Stimulated activated effector memory CD8-positive, alpha-beta T cell treated with anti-CD3 and anti-CD28 coated beads, Interleukin-12 subunit alpha, Interleukin-12 subunit beta, amount 100 ng/mL, for 72 hours (primary cell): ENCODE measurements around the gene TMEM200A.
"Not testable (repeated sequence)": the region's sequence is repeated elsewhere in the genome, so short reads cannot be mapped to it uniquely, and the experiment has no call there.

ENCODE experiments used
- ATAC-seq: fragments of 150-1000 bp; cut with Tn5 transposase; 2 replicates; pipeline ENCODE4 v1.10.0; 2021
- DNase-seq, 2 donors: peaks; one replicate each; pipeline ENCODE4 v3.0.0; 2021 to 2022; ENCODE audit warnings: low spot score in 2 of 2
- H3K27ac Mint-ChIP-seq: one replicate; pipeline ENCODE4 v1.8.0; 2022; ENCODE audit warnings: mild to moderate bottlenecking, mixed read lengths
- H3K36me3 Mint-ChIP-seq: one replicate; pipeline ENCODE4 v1.8.0; 2022; ENCODE audit warnings: mild to moderate bottlenecking, mixed read lengths
- H3K4me1 Mint-ChIP-seq: one replicate; pipeline ENCODE4 v1.8.0; 2022; ENCODE audit warnings: mixed read lengths
- H3K4me3 Mint-ChIP-seq: one replicate; pipeline ENCODE4 v1.8.0; 2022; ENCODE audit warnings: mild to moderate bottlenecking, mixed read lengths
- H3K9me3 Mint-ChIP-seq: one replicate; pipeline ENCODE4 v1.8.0; 2022; ENCODE audit warnings: mixed read lengths

TMEM200A gene

DNA sequence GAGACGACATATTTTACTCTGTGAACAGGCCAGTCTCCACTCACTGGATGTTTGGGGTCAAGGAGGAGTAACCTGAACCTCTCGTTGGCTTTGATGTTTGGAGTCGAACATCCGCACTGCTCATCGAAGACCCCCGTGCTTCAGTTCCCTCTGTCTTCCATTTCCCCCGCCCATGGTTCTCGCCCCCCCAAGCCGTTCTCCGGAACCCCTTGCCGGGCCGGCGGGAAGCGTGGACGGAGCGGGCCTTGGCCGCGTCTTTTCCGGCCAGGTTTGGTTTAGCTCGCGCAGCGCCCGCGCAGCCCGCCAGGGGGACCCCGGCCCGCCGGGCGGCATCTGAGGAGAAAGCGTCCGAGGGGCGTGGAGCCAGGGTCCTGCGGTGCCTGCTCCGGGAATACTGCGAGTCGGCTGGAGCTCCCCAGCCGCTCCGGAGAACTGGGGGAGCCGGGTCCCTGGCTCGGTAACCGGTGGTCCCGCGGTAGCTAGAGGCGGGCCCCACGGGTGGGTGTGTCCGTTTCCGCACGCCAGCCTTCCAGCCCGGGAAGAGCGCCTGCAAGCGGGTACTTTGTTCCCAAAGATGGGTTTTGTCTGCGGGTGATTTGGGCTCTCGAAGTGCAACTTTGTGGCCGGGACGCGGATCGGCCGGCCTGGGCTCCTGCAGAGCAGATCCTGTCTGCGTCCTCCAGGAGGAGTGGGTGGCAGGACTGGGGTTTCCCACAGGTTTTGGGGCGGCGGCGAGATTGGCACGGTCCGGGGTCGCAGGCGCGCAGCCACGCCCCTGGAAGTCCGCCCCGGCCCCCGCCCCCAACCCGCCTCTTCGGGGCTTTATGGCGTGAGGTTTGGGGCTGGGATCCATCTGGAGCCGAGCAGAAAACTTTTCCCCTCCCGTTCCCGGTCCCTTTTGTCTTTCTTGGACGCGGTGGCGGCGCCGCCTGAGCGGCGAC is at the start of gene TMEM200A:
Gene TMEM200A, plus strand, starts transcription at position 852 of the 941 bp plus-strand sequence. CDS start 74,406 bp downstream, outside the sequence.
- DNase-seq (peak; percentile 48 to 77), ATAC-seq (peak; percentile 76)
- peak within 1 kb of the TSS; percentile 63 for H3K4me3 Mint-ChIP-seq
- H3K4me1 Mint-ChIP-seq: peaks cover 22% of the 10 kb centered on the region
- H3K36me3 Mint-ChIP-seq: no peaks in the 10 kb centered on the region
- H3K9me3 Mint-ChIP-seq: peaks cover 3% of the 10 kb centered on the region
- peak within 1 kb of the TSS; percentile 48 for H3K27ac Mint-ChIP-seq

DNA sequence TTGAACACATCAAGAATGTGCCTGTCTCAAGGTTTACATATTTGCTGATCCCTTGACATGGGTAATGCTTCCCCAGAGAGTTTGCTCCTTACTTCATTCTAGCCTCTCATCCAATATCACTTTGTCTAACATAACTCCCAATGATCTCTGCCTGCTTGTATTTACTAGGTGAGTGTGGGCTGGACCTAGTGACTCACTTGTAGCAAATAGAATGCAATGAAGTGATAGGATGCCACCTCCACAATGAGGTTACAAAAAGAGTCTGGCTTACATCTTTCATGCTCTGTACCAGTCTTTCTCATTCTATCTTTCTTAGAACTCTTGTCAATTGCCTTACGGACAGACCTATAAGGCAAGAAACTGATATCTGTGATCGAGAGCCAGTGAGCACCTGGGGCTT is 44.9 kb upstream of the TMEM200A start:
- no peak for DNase-seq
- no peaks in the 10 kb centered on the region for H3K4me1 Mint-ChIP-seq
- H3K9me3 Mint-ChIP-seq: no peaks in the 10 kb centered on the region
- no peaks in the 10 kb centered on the region for H3K36me3 Mint-ChIP-seq
- peak; percentile 54 for ATAC-seq
- H3K4me3 Mint-ChIP-seq: no peak overlapping the region
- H3K27ac Mint-ChIP-seq: no peak overlapping the region

DNA sequence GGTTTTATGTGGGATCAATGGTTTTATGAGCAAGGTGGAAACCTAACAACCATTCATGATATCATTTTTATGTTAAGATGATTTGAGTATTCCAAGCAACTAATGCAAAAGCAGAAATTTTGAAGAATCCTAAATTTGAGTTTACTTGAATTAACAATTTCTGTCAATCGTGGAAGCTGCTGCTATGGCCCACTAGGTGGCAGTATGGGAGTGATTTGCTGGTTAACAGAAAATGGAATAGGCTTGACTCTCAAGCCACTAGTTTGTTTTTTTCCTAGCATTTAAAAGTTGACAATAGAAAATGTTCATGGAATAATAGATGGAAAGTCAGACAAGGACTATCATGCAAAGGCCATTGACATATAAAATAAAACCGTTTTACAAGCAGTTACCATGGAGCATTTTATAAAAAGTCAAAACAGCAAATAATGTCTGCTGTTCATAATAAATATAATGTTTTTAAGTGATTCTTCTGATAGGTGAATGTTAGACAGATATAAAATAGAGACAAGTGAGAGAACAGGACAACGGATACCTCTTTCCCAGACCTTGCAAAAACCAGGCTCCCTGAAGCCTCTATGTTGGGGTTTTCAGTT is 43.0 kb upstream of the TMEM200A start:
- H3K4me3 Mint-ChIP-seq: no peak overlapping the region
- DNase-seq (no peak), ATAC-seq (peak; percentile 32)
- H3K36me3 Mint-ChIP-seq: no peaks in the 10 kb centered on the region
- no peak overlapping the region for H3K27ac Mint-ChIP-seq
- no peaks in the 10 kb centered on the region for H3K9me3 Mint-ChIP-seq
- H3K4me1 Mint-ChIP-seq: no peaks in the 10 kb centered on the region

DNA sequence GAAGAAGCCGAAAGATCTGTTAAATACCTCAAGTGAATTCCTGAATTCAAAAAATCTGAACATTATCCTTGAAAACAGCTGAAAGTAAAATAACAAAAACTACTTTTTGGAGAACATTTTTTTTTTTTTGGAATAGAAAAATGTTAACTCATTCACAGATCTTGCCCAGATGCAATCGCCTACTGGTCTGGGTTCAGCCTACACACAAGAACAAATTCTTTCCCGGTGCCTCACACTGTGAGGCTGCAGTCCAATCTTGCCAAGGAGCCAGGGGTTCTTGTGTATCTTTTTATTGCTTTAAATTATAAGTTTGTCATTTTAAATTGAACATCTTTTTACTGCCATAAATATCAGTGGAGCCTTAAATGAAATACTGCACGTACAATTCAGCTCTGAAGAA is 41.2 kb upstream of the TMEM200A start:
- H3K27ac Mint-ChIP-seq: no peak overlapping the region
- H3K36me3 Mint-ChIP-seq: no peaks in the 10 kb centered on the region
- ATAC-seq (no peak), DNase-seq (no peak)
- no peaks in the 10 kb centered on the region for H3K4me1 Mint-ChIP-seq
- H3K9me3 Mint-ChIP-seq: no peaks in the 10 kb centered on the region
- H3K4me3 Mint-ChIP-seq: no peak overlapping the region

DNA sequence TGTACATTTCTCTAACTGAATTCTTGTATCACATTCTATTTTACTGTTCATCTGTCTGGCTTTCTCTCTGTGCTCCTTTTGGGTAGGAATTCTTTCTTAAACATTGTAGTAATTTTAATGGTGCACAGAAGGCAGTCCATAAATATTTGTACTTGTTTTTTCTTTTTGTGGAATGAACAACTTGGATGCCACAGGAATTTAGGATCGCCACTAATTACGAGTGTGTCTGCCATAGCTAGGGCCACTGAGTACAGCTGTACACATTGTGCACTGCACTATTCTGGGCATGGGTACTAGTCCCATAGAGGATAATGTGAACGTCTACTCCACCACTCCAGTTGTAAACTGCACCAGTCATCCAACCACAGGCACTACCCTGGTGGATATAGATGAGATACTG is 39.3 kb upstream of the TMEM200A start:
- ATAC-seq (no peak), DNase-seq (no peak)
- Mint-ChIP-seq H3K9me3 (no peaks in the 10 kb centered on the region), H3K36me3 (no peaks in the 10 kb centered on the region), H3K27ac (no peak overlapping the region), H3K4me1 (no peaks in the 10 kb centered on the region), H3K4me3 (no peak overlapping the region)

DNA sequence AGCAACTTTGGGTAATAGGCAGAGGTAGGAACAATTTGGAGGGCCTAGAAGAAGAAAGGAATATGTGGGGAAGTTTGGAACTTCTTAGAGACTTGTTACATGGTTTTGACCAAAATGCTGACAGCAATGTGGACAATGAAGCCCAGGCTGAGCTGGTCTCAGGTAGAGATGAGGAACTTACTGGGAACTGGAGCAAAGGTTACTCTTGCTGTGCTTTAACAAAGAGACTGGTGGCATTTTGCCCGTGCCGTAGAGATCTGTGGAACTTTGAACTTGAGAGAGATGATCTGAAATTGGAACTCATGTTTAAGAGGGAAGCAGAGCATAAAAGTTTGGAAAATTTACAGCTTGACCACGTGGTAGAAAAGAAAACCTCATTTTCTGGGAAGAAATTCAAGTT is 28.3 kb upstream of the TMEM200A start:
- no peaks in the 10 kb centered on the region for H3K4me1 Mint-ChIP-seq
- no peak for DNase-seq
- H3K27ac Mint-ChIP-seq: no peak overlapping the region
- no peaks in the 10 kb centered on the region for H3K9me3 Mint-ChIP-seq
- no peaks in the 10 kb centered on the region for H3K36me3 Mint-ChIP-seq
- no peak for ATAC-seq
- H3K4me3 Mint-ChIP-seq: no peak overlapping the region

DNA sequence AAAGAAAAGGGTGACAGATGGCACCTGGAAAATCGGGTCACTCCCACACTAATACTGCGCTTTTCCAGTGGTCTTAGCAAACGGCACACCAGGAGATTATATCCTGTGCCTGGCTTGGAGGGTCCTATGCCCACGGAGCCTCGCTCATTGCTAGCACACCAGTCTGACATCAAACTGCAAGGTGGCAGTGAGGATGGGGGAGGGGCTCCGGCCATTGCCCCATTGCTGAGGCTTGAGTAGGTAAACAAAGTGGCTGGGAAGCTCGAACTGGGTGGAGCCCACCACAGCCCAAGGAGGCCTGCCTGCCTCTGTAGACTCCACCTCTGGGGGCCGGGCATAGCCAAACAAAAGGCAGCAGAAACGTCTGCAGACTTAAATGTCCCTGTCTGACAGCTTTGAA is 19.5 kb upstream of the TMEM200A start:
- H3K27ac Mint-ChIP-seq, H3K4me1 Mint-ChIP-seq, ATAC-seq, H3K36me3 Mint-ChIP-seq, H3K9me3 Mint-ChIP-seq, DNase-seq, H3K4me3 Mint-ChIP-seq: not testable (repeated sequence)

DNA sequence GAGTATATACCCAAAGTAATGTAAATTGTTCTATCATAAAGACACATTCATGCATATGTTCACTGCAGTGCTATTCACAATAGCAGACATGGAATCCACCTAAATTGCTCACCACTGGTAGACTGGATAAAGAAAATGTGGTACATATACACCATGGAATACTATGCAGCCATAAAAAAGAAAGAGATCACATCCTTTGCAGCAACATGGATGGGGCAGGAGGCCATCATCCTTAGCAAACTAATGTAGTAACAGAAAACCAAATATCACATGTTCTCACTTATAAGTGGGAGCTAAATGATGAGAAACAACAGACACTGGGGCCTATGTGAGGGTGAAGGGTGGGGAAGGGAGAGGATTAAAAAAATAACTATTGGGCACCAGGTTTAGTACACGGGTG is 11.5 kb upstream of the TMEM200A start:
- H3K27ac Mint-ChIP-seq: no peak overlapping the region
- H3K36me3 Mint-ChIP-seq: no peaks in the 10 kb centered on the region
- H3K4me3 Mint-ChIP-seq: no peak overlapping the region
- H3K4me1 Mint-ChIP-seq: no peaks in the 10 kb centered on the region
- no peak for ATAC-seq
- no peaks in the 10 kb centered on the region for H3K9me3 Mint-ChIP-seq
- DNase-seq: no peak

DNA sequence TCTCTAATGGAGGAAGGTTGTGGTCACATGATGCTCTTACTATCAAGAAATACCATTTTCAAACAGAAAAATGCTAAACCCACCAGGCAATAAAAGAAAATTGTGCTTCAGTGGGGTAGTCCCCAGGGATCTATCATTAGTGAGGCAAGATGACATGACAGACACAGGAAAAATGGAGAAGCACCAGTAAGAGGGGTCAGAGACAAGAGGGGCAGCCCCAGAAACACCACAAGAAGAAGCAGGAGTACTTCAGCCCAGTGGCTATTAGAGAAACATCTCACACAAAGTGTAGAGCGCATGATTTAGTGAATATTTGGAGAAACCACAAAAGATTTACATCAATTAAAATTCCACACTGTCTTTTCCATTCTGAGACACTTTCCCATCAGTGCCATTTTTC is 10.2 kb upstream of the TMEM200A start:
- no peak overlapping the region for H3K4me3 Mint-ChIP-seq
- H3K4me1 Mint-ChIP-seq: no peaks in the 10 kb centered on the region
- H3K36me3 Mint-ChIP-seq: no peaks in the 10 kb centered on the region
- no peak overlapping the region for H3K27ac Mint-ChIP-seq
- no peak for ATAC-seq
- peaks cover 2% of the 10 kb centered on the region for H3K9me3 Mint-ChIP-seq
- no peak for DNase-seq

DNA sequence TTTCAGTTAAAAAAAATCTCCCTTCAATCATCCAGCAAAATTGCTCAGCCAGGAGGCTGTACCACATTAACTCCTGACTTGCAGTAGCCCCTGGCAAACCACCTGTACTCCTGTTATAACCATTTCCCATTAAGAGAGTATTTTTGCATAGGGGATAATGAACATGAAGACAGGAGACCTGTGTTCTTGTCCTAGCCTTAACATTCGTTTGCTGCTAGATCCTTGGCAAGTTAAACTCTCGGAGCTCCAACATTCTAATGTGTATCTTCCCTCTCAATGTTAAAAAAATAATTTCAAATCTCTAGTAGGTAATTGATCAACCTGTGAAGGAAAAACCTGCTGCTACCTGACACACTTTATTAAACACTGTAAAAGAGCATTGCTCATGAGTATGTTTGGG is 8.4 kb upstream of the TMEM200A start:
- ATAC-seq (no peak), DNase-seq (no peak)
- Mint-ChIP-seq H3K36me3 (no peaks in the 10 kb centered on the region), H3K9me3 (peaks cover 5% of the 10 kb centered on the region), H3K4me1 (no peaks in the 10 kb centered on the region), H3K27ac (no peak overlapping the region), H3K4me3 (no peak overlapping the region)

DNA sequence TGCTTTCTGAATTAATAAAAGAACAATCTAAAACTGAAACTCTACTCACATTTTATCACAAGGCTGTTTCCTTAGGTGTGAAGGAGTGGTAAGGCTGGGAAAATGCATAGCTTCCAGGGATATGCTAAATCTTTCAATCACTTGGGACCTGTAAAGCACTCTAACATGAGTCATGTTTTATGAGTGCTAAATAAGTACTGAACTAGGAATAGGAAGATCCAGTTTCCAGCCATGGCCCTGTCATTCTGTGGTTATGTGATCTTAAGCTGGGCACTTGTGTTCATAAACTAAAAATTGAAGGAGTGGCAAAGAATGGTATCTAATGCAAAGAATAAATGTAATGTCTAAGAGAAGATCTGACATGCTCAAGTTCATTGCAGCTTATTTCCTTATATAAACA is 6.1 kb upstream of the TMEM200A start:
- no peak for ATAC-seq

DNA sequence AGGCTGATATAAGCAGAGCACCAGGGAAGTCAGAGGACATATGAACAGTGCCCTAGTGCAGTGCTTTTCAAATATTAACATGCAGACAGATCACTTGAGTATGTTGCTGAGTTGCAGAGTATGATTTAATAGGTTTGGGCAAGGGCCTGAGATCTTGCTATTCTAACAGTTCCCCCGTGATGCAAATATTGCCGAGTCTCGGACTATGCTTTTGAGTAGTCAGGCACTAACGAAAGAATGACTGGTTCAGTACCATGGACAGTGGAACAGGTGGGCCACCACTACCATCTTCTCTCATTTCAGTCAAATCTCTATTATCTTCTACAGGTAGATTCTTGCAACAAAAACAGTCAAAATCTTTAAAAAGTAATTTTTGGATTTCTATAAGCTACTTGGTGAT is 3.7 kb upstream of the TMEM200A start:
- no peaks in the 10 kb centered on the region for H3K36me3 Mint-ChIP-seq
- peaks cover 5% of the 10 kb centered on the region for H3K9me3 Mint-ChIP-seq
- no peak overlapping the region for H3K27ac Mint-ChIP-seq
- DNase-seq: no peak
- ATAC-seq: no peak
- H3K4me1 Mint-ChIP-seq: peaks cover 11% of the 10 kb centered on the region
- H3K4me3 Mint-ChIP-seq: no peak overlapping the region

More for the DNA sequence above, 6.1 kb upstream of the TMEM200A start:
- Mint-ChIP-seq H3K9me3 (peaks cover 5% of the 10 kb centered on the region), H3K4me1 (peaks cover 8% of the 10 kb centered on the region), H3K36me3 (no peaks in the 10 kb centered on the region), H3K27ac (no peak overlapping the region), H3K4me3 (no peak overlapping the region)
- DNase-seq: no peak

DNA sequence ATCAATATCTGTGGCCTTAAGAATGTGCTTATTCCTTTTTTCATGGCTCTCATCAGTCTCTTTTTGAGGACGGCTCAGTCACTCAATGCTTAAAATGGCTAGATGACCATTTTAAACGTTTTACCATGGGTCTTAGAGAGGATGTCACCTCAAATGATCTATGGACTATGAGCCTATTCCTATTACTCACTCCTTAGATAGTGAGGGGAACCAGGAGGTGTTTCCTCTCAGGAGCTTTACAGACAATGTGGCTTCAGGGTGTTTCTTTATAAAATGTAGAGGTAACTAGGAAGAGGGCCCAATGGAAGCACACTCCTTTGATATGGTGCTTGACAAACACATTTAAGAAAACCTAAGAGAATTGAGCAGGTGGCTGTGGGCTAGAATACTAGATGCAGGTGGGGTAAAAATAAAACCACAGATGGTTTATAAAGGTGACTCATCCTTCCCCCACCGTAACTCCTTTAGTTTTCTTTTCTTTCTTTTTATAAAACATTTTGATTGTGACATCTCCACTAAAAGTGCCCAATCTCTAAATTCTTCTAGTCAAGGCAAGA is 1.5 kb upstream of the TMEM200A start:
- Mint-ChIP-seq H3K9me3 (peaks cover 5% of the 10 kb centered on the region), H3K36me3 (no peaks in the 10 kb centered on the region), H3K4me1 (peaks cover 22% of the 10 kb centered on the region), H3K4me3 (peak overlapping the region; percentile 63), H3K27ac (no peak overlapping the region)
- ATAC-seq: no peak
- no peak for DNase-seq

DNA sequence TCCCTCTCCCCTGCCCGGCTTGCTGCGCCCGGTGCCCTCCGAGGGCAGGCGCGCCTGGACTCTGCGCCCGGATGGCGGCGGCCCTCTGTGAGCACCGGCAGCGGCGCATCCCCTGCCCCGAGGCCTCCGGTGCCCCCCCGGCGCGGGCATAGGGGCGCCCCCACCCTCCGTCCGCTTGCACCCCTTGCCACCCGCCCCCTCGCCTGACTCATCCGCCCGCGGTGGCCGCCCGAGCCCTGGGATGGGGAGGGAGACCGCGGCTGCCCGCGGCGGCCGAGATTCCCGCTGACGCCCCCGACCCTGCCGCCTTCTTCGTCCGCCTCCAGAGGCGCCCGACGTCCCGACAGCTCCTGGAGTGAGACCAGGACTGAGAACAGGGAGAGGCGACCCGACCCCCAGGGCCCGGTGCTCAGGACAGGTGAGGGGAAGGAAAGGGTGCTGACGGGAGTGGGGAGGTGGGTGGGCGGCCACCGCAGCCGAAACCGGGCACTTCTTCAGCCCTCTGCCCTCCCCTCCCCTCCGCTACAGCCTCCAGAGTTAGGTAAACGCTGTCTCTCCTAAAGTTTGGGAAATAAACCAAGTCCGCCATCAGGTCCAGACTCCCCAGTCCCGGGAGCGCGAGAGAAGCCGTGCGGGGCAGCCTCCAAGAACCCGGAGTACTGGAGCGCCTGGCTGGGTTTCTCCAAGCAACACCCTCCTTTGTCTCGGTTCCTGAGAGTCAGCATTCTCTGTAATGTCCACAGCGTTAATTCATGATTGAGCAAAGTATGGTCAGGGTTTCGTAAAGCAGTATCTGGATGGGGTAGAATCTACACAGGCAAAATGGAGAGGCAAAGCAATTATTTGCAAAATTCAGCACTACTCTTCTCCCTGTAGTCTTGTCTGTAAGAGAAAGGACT is 539 bp downstream of the TMEM200A start:
- no peaks in the 10 kb centered on the region for H3K36me3 Mint-ChIP-seq
- H3K27ac Mint-ChIP-seq: peak overlapping the region; percentile 48
- peaks cover 22% of the 10 kb centered on the region for H3K4me1 Mint-ChIP-seq
- H3K9me3 Mint-ChIP-seq: no peaks in the 10 kb centered on the region
- H3K4me3 Mint-ChIP-seq: peak overlapping the region; percentile 63
- ATAC-seq (peak; percentile 72), DNase-seq (peak; percentile 24 to 58)

DNA sequence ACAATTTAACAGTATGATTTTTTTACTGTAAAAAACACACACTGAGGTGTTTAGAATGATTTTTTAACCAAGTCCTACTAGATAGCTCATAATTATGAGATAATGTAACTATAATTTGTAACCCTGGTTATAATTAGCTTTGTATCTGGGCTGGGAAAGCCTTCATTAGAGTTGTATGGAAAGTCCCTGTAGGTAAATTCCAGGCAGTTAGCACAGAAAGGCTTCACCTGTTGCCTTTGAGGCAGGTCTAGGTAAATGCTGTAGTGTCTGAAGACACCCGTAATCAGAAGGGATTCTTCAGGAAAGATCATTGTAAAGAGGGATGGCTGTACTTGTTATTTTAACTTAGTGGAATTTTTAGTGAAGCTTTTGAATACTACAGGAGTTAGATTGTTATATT is 1.9 kb downstream of the TMEM200A start:
- H3K4me1 Mint-ChIP-seq: peaks cover 22% of the 10 kb centered on the region
- H3K9me3 Mint-ChIP-seq: no peaks in the 10 kb centered on the region
- H3K4me3 Mint-ChIP-seq: no peak overlapping the region
- no peak overlapping the region for H3K27ac Mint-ChIP-seq
- no peak for ATAC-seq
- no peak for DNase-seq
- H3K36me3 Mint-ChIP-seq: no peaks in the 10 kb centered on the region
